GM21619 (cell line): ENCODE measurements around the gene L3MBTL3.

Source experiments
- ATAC-seq: cut with Tn5 transposase; IDR thresholded peaks from one replicate; pipeline ENCODE4 v1.9.1; 2021; ENCODE audit not compliant: unreplicated experiment

L3MBTL3 gene

GRCh38 chr6:130026859-130027258 is 8.5 kb downstream of the L3MBTL3 start:
- ATAC-seq, result no peak

GRCh38 chr6:130027948-130028347 is 9.6 kb downstream of the L3MBTL3 start:
- peak; percentile 85 for ATAC-seq

DNA sequence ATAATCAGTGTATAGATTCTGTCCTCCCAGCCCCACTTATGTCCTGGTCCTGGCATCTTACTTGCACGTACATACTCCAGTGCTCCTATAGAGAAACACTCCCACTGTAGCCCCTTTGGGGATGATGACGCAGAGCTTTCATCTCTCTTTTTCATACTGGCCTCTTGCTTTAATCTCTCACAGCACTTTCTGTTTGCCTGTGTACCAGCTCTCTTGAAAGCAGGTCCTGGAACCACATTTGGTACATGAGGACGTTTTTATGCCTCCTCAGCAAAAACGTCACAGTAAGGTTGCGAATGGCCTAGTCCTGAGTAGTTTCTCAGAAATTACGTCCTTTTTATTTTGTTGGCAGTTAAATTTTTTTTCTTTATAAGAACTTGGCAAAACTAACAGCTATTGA is 10.8 kb downstream of the L3MBTL3 start:
- ATAC-seq, result no peak

GRCh38 chr6:130032758-130033340 is 14.5 kb downstream of the L3MBTL3 start:
- no peak for ATAC-seq

GRCh38 chr6:130033949-130034348 is 15.6 kb downstream of the L3MBTL3 start:
- no peak for ATAC-seq

GRCh38 chr6:130034378-130035146 is 16.2 kb downstream of the L3MBTL3 start:
- ATAC-seq, result no peak

DNA sequence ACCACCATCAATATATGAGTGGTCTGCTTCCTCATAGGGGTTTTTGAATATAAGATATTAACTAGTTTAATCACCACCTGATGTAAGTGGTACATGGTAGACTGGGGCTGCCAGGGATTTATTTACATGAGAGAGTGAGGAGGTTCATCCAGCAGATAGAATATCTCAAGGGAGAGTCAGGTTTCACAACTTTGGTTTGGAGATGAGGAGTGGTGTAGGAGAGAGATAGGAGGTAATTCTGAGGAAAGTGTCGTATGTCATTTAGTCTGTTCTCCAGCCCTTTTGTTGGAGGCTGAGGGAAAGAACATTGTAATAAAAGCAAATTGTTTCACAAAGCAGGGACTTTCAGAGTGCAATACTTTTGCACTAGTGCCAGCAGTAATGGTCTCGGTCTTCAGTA is 16.8 kb downstream of the L3MBTL3 start:
- no peak for ATAC-seq

DNA sequence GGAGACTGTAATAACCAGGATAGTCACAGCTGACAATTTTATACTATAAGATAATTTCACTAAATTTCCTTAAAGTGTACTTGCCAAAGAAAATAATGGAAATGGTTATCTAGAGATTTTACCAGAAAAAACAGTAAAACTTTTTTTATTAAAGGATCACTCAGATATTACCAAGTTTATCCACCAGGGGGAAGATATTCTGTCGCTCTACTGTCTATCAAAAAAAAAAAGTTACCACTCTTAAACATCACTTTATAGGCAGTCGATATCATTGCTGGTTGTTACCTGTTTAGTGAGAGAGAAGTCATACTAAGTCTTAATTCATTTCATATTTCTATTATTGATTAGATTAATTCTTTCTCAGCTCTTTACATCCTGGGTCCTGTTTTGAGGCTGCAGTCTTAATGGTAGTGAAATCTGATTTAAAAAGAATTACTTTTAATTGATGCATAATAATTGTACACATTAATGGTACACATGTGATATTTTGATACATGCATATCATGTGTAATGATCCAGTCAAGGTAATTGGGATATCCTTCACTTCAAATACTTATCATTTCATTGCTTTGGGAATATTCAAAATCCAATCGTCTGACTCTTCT is 18.9 kb downstream of the L3MBTL3 start:
- ATAC-seq, result no peak

- peak; percentile 57 for ATAC-seq
These were observed 23.2 kb downstream of the L3MBTL3 start for GRCh38 chr6:130041594-130041993.

DNA sequence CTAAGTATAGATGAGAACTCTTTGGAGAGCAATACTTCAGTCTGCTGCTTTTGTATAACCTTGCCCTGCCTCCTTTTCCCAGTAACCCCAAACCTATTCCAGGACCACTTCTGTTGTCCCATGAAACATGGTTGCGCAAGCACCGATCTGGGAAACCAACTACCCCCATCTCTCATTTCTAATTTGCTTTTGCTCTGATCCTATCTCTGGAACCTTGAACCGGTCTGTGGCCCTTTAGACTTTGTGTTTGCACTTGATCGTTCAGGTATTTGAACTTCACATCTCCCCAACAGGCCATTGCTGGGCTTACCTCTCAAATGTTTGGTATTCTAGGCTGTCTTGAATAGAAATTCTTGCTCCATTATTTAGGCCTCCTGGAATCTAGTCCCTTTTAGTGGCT is 25.0 kb downstream of the L3MBTL3 start:
- no peak for ATAC-seq

- ATAC-seq, result no peak
These were observed 27.2 kb downstream of the L3MBTL3 start for GRCh38 chr6:130045622-130046021.

GRCh38 chr6:130046671-130047070 is 28.3 kb downstream of the L3MBTL3 start:
- no peak for ATAC-seq

DNA sequence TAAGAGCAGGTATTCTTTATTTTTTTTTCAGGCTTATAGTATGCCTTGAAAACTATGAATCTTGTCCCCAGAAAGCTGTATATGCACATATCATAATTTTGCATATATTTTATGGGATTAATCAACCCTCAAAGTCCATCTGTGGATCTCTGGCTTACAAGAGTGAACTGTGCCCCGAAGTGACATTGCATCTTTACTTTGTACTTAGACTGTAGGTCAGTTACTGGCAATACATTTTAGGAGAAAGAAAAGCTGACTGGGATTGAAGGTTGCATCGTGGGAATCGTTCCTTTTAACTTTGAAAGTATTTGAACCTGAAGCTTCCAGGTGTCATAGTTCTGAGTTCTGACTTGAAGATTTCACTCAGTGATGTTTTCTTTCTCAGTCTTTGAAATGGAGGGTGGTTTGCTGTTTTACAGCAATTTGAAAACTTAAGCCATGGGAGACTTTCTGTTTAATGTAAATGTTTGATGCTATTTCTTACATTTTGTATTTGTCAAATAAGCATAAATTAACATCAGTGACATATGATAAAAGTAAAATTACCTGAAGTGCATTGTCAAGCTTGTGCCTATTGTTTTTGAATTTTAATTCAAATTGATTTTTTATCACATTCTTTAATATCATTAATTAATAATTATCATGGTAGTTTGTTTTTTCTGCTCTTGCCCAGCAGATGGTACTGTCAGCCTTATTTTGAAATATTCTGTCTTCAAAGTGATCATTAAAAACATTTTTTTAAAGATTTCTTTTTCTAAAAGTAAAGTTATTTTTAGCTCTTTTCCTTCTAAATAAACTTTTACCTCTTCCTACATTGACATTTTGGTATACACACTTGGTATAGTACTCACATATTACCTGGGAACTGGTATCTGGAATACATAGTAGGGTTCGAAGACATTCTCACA is 29.0 kb downstream of the L3MBTL3 start:
- no peak for ATAC-seq

DNA sequence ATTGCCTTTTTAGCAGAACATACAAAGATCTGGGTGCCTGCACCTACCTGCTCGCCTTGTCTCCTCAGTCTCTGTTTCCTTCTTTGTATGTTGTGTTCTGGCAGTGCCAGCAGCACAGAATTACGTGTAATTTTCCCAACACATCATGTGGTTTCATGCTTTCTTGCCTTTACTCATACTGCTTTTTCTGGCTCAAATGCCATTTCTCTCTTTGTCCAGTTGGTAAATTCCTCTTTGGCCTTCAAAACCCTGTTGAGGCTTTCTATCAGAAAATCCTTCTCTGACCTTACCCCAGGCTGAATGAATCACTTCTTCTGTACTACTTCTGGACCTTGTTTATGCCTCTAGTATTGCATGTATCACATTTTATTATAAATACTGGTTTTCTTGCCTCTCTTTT is 31.8 kb downstream of the L3MBTL3 start:
- no peak for ATAC-seq

- ATAC-seq, result no peak
These were observed 36.3 kb downstream of the L3MBTL3 start for GRCh38 chr6:130054725-130055124.

GRCh38 chr6:130055271-130055670 is 36.9 kb downstream of the L3MBTL3 start:
- no peak for ATAC-seq

- ATAC-seq, result no peak
These were observed 39.1 kb downstream of the L3MBTL3 start for GRCh38 chr6:130057495-130057894.

DNA sequence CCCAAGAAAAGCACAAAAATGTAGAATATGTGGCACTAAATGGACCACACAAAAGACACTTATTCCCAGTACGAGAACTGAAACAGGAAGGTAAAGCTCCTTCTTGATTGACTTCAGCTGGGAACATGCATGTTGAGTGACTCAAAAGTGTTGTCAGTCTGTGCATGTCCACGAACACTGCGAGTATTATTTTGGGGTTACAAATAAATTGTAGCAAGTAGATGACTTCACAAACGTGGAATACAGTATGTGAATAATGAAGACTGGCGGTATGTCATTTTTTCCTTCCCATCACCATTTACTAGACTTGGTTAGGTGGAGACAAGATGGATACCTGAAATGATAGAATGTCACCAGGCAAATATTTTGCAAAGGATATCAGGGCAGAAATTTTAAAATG is 45.4 kb downstream of the L3MBTL3 start:
- ATAC-seq, result no peak

DNA sequence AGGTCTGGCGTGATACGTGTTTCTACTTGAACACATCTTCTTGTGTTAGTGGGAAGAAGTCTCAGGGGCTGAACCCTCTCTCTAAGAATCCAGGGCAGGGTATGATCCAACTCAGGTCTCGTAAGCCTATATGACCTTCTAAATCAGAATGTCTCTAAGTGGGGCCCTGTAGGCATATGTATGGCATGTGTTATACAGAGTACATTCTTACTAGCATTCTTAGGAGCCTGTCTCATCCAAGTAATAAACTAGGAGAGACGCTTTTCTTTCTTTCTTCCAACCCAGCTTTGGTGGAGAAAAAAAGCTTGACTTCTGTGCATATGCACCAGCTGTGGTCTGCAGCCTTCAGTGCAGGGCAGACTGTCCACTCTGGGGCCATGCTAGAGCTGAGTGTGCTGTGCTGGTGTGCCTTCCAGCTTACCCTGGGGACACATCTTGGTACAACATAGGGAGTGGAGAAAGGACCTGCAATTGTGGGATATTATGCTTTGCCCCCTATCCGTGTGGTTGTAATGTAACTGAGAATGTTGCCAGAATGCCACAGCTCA is 47.3 kb downstream of the L3MBTL3 start:
- ATAC-seq, result no peak

GRCh38 chr6:130069485-130069884 is 51.1 kb downstream of the L3MBTL3 start:
- ATAC-seq, result no peak

GRCh38 chr6:130070326-130070725 is 51.9 kb downstream of the L3MBTL3 start:
- ATAC-seq, result no peak
